ENCODE data around the gene ZNF20. TPM values are rescaled to one million over a fixed set of nuclear protein-coding genes. Genes with fewer than 3 reads are reported as not detected.
"Not testable (repeated sequence)": the region's sequence is repeated elsewhere in the genome, so short reads cannot be mapped to it uniquely, and the experiment has no call there.

Gene ZNF20
- total RNA-seq, 1 experiment from 2014 or later = 4.9 TPM

GRCh38 chr19:12090807-12091206, 49.3 kb downstream of the ZNF20 start:
- Histone ChIP-seq H3K27ac (ENCODE audit: low read depth, low read length, poor library complexity, severe bottlenecking) (no peak overlapping the region), H3K27me3 (replicated peaks; ENCODE audit: insufficient read depth, low read depth, low read length, poor library complexity) (no peaks in the 10 kb centered on the region), H3K9me3 (ENCODE audit: low read depth, low read length, poor library complexity, severe bottlenecking) (peaks cover 3% of the 10 kb centered on the region), H3K4me1 (ENCODE audit: insufficient read depth, low read length, poor library complexity, severe bottlenecking) (peaks cover 9% of the 10 kb centered on the region), H3K36me3 (ENCODE audit: insufficient read depth, low read length, poor library complexity, severe bottlenecking) (peaks cover 20% of the 10 kb centered on the region), H3K4me3 (ENCODE audit: low read depth, low read length, poor library complexity, severe bottlenecking) (no peak overlapping the region)
- ChIA-PET POLR2A (ENCODE audit: low non-redundant PET) (no interaction called here), CTCF (interaction anchor here (0.5 to 2.5 kb wide), 10 partner anchors 30 to 595 kb away, joined by 3 to 14 read pairs (median 6); partner anchors contain the start of genes ZNF136, ZNF20 and ZNF442)
- BruUV-seq (replicated peaks) = no TSS peak
- intact Hi-C loops (cut with micrococcal nuclease; ENCODE audit: unreplicated experiment) = loop anchor here (1.0 kb wide), 1 partner anchor 50 kb away; no protein-coding TSS in a partner anchor
- no peak for TF ChIP-seq EZH2 (IDR thresholded peaks at IDR 0.05; ENCODE audit: borderline replicate concordance, low read depth, low read length, poor library complexity, severe bottlenecking)
- peak; percentile 80 for TF ChIP-seq CTCF (conservative IDR thresholded peaks at IDR 0.05; ENCODE audit: low read depth, low read length)
- peak; percentile 83 for DNase-seq (ENCODE audit: low spot score)

- no peak for DNase-seq (ENCODE audit: low spot score)
- H3K27ac ChIP-seq (ENCODE audit: low read depth, low read length, poor library complexity, severe bottlenecking) = no peak overlapping the region
- no TSS peak for BruUV-seq (replicated peaks)
- no peaks in the 10 kb centered on the region for H3K4me1 ChIP-seq (ENCODE audit: insufficient read depth, low read length, poor library complexity, severe bottlenecking)
- H3K36me3 ChIP-seq (ENCODE audit: insufficient read depth, low read length, poor library complexity, severe bottlenecking) = no peaks in the 10 kb centered on the region
- CTCF ChIA-PET = no interaction called here
- H3K9me3 ChIP-seq (ENCODE audit: low read depth, low read length, poor library complexity, severe bottlenecking) = peaks cover 14% of the 10 kb centered on the region
- POLR2A ChIA-PET (ENCODE audit: low non-redundant PET) = no interaction called here
- H3K27me3 ChIP-seq (replicated peaks; ENCODE audit: insufficient read depth, low read depth, low read length, poor library complexity) = no peaks in the 10 kb centered on the region
- no peak overlapping the region for H3K4me3 ChIP-seq (ENCODE audit: low read depth, low read length, poor library complexity, severe bottlenecking)
- TF ChIP-seq EZH2 (IDR thresholded peaks at IDR 0.05; ENCODE audit: borderline replicate concordance, low read depth, low read length, poor library complexity, severe bottlenecking) (no peak), CTCF (conservative IDR thresholded peaks at IDR 0.05; ENCODE audit: low read depth, low read length) (no peak)
- intact Hi-C loops (cut with micrococcal nuclease; ENCODE audit: unreplicated experiment) = no loop called here
These were observed 54.9 kb downstream of the ZNF20 start for GRCh38 chr19:12085074-12085818.

- H3K36me3 ChIP-seq (ENCODE audit: insufficient read depth, low read length, poor library complexity, severe bottlenecking); intact Hi-C loops (cut with micrococcal nuclease; ENCODE audit: unreplicated experiment); H3K4me3 ChIP-seq (ENCODE audit: low read depth, low read length, poor library complexity, severe bottlenecking); H3K4me1 ChIP-seq (ENCODE audit: insufficient read depth, low read length, poor library complexity, severe bottlenecking); H3K27me3 ChIP-seq (replicated peaks; ENCODE audit: insufficient read depth, low read depth, low read length, poor library complexity); DNase-seq (ENCODE audit: low spot score); POLR2A ChIA-PET (ENCODE audit: low non-redundant PET); CTCF ChIA-PET; H3K27ac ChIP-seq (ENCODE audit: low read depth, low read length, poor library complexity, severe bottlenecking); BruUV-seq (replicated peaks): not testable (repeated sequence)
- peaks cover 25% of the 10 kb centered on the region for H3K9me3 ChIP-seq (ENCODE audit: low read depth, low read length, poor library complexity, severe bottlenecking)
These were observed 56.8 kb downstream of the ZNF20 start for GRCh38 chr19:12083336-12083735.

Other genes with a start within 250 kb of the ZNF20 start
- gene ZNF700, start 215.2 kb downstream of the ZNF20 start, total RNA-seq (2021) = 10.9 and 11.0 TPM in 2 replicates
- 0.24 TPM in 1 of 2 replicates, not detected in the other for gene ZNF763, start 175.3 kb downstream of the ZNF20 start, total RNA-seq (2021)
- 2.2 and 3.0 TPM in 2 replicates for gene ZNF433, start 104.7 kb downstream of the ZNF20 start, total RNA-seq (2021)
- gene ZNF878, start 87.4 kb downstream of the ZNF20 start, total RNA-seq (2021) = 1.3 and 1.5 TPM in 2 replicates
- 1.5 TPM in 2 replicates for gene ZNF844, start 75.6 kb downstream of the ZNF20 start, total RNA-seq (2021)
- 9.1 and 11.1 TPM in 2 replicates for gene ZNF625, start 16.4 kb upstream of the ZNF20 start, total RNA-seq (2021)
- gene ZNF136, start 22.7 kb upstream of the ZNF20 start, total RNA-seq (2021) = 9.6 and 12.2 TPM in 2 replicates
- gene ZNF44, start 154.5 kb upstream of the ZNF20 start, total RNA-seq (2021) = 2.5 and 4.3 TPM in 2 replicates
- gene ZNF563, start 193.3 kb upstream of the ZNF20 start, total RNA-seq (2021) = 0.15 and 0.26 TPM in 2 replicates
- 0.86 and 0.90 TPM in 2 replicates for gene ZNF442, start 225.3 kb upstream of the ZNF20 start, total RNA-seq (2021)

All from A673 (cell line).